GM19438 (cell line): Measurements from ENCODE around the gene POGK.

Experiments used
- ATAC-seq: cut with Tn5 transposase; IDR thresholded peaks from one replicate; pipeline ENCODE4 v1.9.1; 2021; ENCODE audit warnings: low read depth; ENCODE audit not compliant: unreplicated experiment

POGK gene

DNA sequence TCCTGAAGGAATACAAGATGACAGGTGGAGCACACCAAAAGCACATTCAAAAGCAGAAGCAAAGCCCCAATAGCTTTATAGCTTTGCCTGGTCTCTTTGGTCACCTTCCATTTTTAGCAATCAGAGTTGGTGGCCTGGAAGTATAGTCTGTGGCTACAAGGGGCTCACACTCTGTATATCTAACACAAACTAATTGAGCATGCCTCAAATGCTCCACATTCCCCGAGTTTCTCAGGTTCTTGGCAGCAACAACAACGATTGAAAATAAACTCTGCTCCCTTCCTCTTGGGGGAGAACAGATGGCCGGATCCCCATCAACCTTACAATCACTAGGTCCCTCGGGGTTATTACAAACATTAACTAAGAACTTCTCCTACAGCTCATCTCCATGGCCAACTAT lies 61.7 kb downstream of the POGK start:
- no peak for ATAC-seq

DNA sequence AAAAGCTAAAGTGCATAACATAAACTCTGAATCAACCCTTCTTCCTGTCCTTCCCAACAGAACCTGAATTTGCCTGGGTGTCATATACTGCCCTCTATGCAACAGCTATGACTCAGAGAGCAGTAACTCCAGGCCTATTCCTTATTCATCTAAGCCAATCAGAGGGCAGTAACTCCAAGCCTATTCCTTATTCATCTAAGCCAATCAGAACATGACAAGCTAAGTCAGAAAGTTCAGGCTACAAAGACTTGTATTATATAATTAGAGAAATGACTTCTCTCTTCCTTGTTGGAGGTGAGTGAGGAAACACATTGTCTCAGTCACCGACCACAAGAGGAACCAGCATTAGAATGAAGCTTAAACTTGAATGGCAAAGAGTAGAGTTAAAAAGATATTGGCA lies 63.0 kb downstream of the POGK start:
- no peak for ATAC-seq

DNA sequence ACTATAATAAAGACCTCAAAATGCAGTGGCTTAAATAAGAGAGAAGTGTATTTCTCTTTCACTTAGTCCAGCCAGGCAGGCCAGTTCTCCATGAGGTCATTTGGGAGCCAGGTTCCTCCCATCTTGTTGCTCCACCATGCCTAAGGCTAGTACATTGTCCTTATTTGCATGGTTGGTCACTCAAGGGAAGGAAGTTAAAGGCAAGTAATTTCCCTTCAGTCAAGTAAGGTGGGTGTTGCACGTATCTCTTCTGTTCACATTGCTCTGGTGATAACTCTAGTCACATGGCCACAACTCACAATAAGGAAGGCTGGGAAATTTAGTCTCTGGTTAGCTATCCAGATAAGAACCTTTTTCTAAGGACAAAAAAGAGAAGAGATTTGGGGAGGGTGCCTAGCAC lies 64.0 kb downstream of the POGK start:
- no peak for ATAC-seq

DNA sequence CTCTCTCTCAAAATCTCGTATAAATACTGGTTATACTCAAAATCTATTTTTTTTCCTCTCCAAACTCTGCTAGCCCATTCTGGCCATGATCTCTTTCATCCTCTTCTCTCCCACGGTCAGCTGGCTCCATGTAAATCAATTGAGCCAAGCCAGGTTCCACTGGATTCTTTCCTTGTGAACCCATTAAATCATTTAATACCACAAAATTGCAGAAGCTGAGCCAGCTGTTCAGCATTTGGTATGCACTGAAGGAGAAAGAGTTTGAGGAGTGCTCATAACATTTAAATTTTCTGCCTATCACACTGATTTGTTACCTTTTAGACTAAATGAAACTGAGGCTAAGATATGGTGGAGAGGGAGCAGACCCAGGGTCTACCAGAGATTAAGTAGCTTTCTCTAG lies 65.9 kb downstream of the POGK start:
- ATAC-seq, result no peak

DNA sequence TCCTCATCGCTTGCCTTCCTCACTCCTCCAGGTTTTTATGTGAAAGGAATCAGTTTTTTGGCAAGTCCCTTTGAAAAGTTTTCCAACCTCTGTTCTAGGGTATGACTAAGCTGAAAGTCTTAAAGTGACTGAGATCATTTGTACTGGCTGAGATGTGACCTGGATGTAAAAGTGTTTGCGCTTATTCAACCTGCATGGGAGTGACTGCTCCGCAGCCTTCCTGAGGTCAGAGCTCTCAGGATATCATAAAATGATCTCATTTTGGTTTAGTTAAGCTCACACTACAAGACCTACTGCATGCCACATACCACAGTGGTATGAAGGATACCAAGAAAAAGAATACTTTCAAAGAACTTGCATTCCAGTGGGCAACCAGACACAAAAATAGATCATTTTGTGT lies 66.6 kb downstream of the POGK start:
- ATAC-seq, result no peak
